SH-SY5Y (cell line): ENCODE measurements around the gene SYNDIG1.

ENCODE experiments used
- GATA2 ChIP-seq: IDR thresholded peaks from 2 replicates; pipeline ENCODE4 v1.6.1; 2011; ENCODE audit warnings: mild to moderate bottlenecking, low read depth, low read length
- GATA3 ChIP-seq: IDR thresholded peaks from 2 replicates; pipeline ENCODE4 v1.6.1; 2011; ENCODE audit warnings: low read depth, mild to moderate bottlenecking, low read length, moderate library complexity

GRCh38 chr20:24534282-24534681 lies 64.9 kb downstream of the SYNDIG1 start:
- TF ChIP-seq GATA2 (no peak), GATA3 (no peak)
